GF-D8 (cell line): ENCODE measurements around the gene YWHAQ.
"Not testable (repeated sequence)": the region's sequence is repeated elsewhere in the genome, so short reads cannot be mapped to it uniquely, and the experiment has no call there.

Source experiments
- DNase-seq: peaks from one replicate; lab custom pipeline; 2025; lab: John Stamatoyannopoulos, UW

YWHAQ gene

GRCh38 chr2:9552219-9553178 lies 78.3 kb downstream of the YWHAQ start:
- peak; percentile 92 for DNase-seq

- not testable (repeated sequence) for DNase-seq
Measured at GRCh38 chr2:9550859-9551391, 79.9 kb downstream of the YWHAQ start.

GRCh38 chr2:9549420-9549819 lies 81.4 kb downstream of the YWHAQ start:
- no peak for DNase-seq

GRCh38 chr2:9548506-9548905 lies 82.3 kb downstream of the YWHAQ start:
- DNase-seq: no peak

- DNase-seq: no peak
Measured at GRCh38 chr2:9547262-9547991, 83.4 kb downstream of the YWHAQ start.

- no peak for DNase-seq
Measured at GRCh38 chr2:9545502-9545901, 85.3 kb downstream of the YWHAQ start.

- DNase-seq: no peak
Measured at GRCh38 chr2:9543557-9543956, 87.2 kb downstream of the YWHAQ start.

GRCh38 chr2:9539531-9539930 lies 91.3 kb downstream of the YWHAQ start:
- no peak for DNase-seq

GRCh38 chr2:9538000-9538507 lies 92.7 kb downstream of the YWHAQ start:
- peak; percentile 86 for DNase-seq

- DNase-seq: no peak
Measured at GRCh38 chr2:9536504-9536903, 94.3 kb downstream of the YWHAQ start.

- DNase-seq: no peak
Measured at GRCh38 chr2:9535177-9535576, 95.6 kb downstream of the YWHAQ start.
